ENCODE results near the gene BRAF.

The BRAF gene

GRCh38 chr7:140866926-140867325 lies 57.8 kb downstream of the BRAF start:
- TF ChIP-seq CTCF (IDR thresholded peaks at IDR 0.05; ENCODE audit: low read depth, low read length), result no peak
- no peak overlapping the region for H3K4me3 ChIP-seq (replicated peaks in 1 of 2; ENCODE audit: low read depth in 2 of 2, low read length in 2 of 2)
- no peak for DNase-seq (ENCODE audit: low read depth in 2 of 2)

- no peak for DNase-seq (ENCODE audit: low read depth in 2 of 2)
- TF ChIP-seq CTCF (IDR thresholded peaks at IDR 0.05; ENCODE audit: low read depth, low read length), result no peak
- H3K4me3 ChIP-seq (replicated peaks in 1 of 2; ENCODE audit: low read depth in 2 of 2, low read length in 2 of 2), result no peak overlapping the region
Measured at GRCh38 chr7:140864732-140865131, 60.0 kb downstream of the BRAF start.

GRCh38 chr7:140863867-140864266 lies 60.9 kb downstream of the BRAF start:
- no peak for TF ChIP-seq CTCF (IDR thresholded peaks at IDR 0.05; ENCODE audit: low read depth, low read length)
- no peak overlapping the region for H3K4me3 ChIP-seq (replicated peaks in 1 of 2; ENCODE audit: low read depth in 2 of 2, low read length in 2 of 2)

GRCh38 chr7:140863184-140863583 lies 61.5 kb downstream of the BRAF start:
- no peak for DNase-seq (ENCODE audit: low read depth in 2 of 2)
- no peak for TF ChIP-seq CTCF (IDR thresholded peaks at IDR 0.05; ENCODE audit: low read depth, low read length)
- H3K4me3 ChIP-seq (replicated peaks in 1 of 2; ENCODE audit: low read depth in 2 of 2, low read length in 2 of 2), result no peak overlapping the region

More at GRCh38 chr7:140863867-140864266, 60.9 kb downstream of the BRAF start:
- DNase-seq (ENCODE audit: low read depth in 2 of 2), result no peak

- TF ChIP-seq CTCF (IDR thresholded peaks at IDR 0.05; ENCODE audit: low read depth, low read length), result no peak
- H3K4me3 ChIP-seq (replicated peaks in 1 of 2; ENCODE audit: low read depth in 2 of 2, low read length in 2 of 2), result no peak overlapping the region
- peak; percentile 6 to 9 for DNase-seq (ENCODE audit: low read depth in 2 of 2)
Measured at GRCh38 chr7:140857048-140857447, 67.7 kb downstream of the BRAF start.

- H3K4me3 ChIP-seq (replicated peaks in 1 of 2; ENCODE audit: low read depth in 2 of 2, low read length in 2 of 2), result no peak overlapping the region
- DNase-seq (ENCODE audit: low read depth in 2 of 2), result peak in 1 of 2 donors; percentile 7
- TF ChIP-seq CTCF (IDR thresholded peaks at IDR 0.05; ENCODE audit: low read depth, low read length), result no peak
Measured at GRCh38 chr7:140841166-140841715, 83.5 kb downstream of the BRAF start.

- no peak overlapping the region for H3K4me3 ChIP-seq (replicated peaks in 1 of 2; ENCODE audit: low read depth in 2 of 2, low read length in 2 of 2)
- DNase-seq (ENCODE audit: low read depth in 2 of 2), result no peak
- no peak for TF ChIP-seq CTCF (IDR thresholded peaks at IDR 0.05; ENCODE audit: low read depth, low read length)
Measured at GRCh38 chr7:140831724-140832123, 93.0 kb downstream of the BRAF start.
